Ovary (tissue), 3 donors: ENCODE measurements around the gene TSKU.

ENCODE experiments used
- CTCF ChIP-seq, 3 donors: fragments of 450-650 bp in 2 of 3; fragments of 200-600 bp in 1 of 3; IDR thresholded peaks; one replicate each; pipeline versions ENCODE4 v1.5.1 to v1.8.0; 2016 to 2022; ENCODE audit warnings: antibody characterized with exemption in 3 of 3, mild to moderate bottlenecking in 1 of 3
- EP300 ChIP-seq: sonication (generic); formaldehyde crosslinking; IDR thresholded peaks from one replicate; pipeline ENCODE4 v1.6.1; 2017; ENCODE audit warnings: antibody characterized with exemption
- POLR2A ChIP-seq: fragments of 450-650 bp; IDR thresholded peaks from one replicate; pipeline ENCODE4 v1.6.1; 2017; ENCODE audit warnings: antibody characterized with exemption, mild to moderate bottlenecking, moderate library complexity
- donor health status: DM: no; HTN: no; CAD: no.

- TF ChIP-seq CTCF (IDR thresholded peaks at IDR 0.05) (no peak), POLR2A (no peak), EP300 (no peak)
These were observed 38.1 kb upstream of the TSKU start for GRCh38 chr11:76745044-76745376.
